Subcutaneous adipose tissue (tissue), 4 donors: Measurements from ENCODE around the gene DLGAP1. TPM values are rescaled to one million over a fixed set of nuclear protein-coding genes. Genes with fewer than 3 reads are reported as not detected.

ENCODE experiments used
- total RNA-seq, 4 donors: library from RNA; depleted of rRNA; stranded (reverse); fragments of >200 nt; gene quantifications; one replicate each; pipeline ENCODE4 v1.1.0, GENCODE V29; 2016
- TF ChIP-seq, protein P1 (sequence below): fragments of 450-650 bp; IDR thresholded peaks from one replicate; pipeline ENCODE4 v1.5.1; 2016; ENCODE audit warnings: low read depth, mild to moderate bottlenecking, control low read depth, antibody characterized with exemption, moderate library complexity

Gene DLGAP1
- total RNA-seq, 4 donors from 2014 or later = 0.44 to 3.3 (median 0.99) TPM

DNA sequence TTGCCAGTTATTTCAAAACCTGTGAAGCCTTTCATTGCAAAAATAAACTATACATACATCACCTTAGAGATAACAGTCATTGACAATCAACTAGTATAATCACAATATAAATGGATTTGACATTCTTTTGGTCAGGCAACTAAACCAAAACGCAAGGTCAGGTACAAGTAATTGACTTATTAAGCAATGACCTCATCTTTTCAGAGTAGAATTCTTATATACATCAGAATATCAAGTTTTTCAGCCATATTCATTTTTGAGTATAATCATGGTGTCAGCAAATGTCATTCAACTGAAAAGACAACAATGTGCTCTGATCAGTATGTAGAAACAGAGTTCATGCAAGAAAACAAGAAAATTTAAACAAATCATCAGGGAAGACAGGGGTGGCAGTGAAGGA, 796.6 kb downstream of the DLGAP1 start:
- TF ChIP-seq, protein P1, sequence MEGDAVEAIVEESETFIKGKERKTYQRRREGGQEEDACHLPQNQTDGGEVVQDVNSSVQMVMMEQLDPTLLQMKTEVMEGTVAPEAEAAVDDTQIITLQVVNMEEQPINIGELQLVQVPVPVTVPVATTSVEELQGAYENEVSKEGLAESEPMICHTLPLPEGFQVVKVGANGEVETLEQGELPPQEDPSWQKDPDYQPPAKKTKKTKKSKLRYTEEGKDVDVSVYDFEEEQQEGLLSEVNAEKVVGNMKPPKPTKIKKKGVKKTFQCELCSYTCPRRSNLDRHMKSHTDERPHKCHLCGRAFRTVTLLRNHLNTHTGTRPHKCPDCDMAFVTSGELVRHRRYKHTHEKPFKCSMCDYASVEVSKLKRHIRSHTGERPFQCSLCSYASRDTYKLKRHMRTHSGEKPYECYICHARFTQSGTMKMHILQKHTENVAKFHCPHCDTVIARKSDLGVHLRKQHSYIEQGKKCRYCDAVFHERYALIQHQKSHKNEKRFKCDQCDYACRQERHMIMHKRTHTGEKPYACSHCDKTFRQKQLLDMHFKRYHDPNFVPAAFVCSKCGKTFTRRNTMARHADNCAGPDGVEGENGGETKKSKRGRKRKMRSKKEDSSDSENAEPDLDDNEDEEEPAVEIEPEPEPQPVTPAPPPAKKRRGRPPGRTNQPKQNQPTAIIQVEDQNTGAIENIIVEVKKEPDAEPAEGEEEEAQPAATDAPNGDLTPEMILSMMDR = no peak

DNA sequence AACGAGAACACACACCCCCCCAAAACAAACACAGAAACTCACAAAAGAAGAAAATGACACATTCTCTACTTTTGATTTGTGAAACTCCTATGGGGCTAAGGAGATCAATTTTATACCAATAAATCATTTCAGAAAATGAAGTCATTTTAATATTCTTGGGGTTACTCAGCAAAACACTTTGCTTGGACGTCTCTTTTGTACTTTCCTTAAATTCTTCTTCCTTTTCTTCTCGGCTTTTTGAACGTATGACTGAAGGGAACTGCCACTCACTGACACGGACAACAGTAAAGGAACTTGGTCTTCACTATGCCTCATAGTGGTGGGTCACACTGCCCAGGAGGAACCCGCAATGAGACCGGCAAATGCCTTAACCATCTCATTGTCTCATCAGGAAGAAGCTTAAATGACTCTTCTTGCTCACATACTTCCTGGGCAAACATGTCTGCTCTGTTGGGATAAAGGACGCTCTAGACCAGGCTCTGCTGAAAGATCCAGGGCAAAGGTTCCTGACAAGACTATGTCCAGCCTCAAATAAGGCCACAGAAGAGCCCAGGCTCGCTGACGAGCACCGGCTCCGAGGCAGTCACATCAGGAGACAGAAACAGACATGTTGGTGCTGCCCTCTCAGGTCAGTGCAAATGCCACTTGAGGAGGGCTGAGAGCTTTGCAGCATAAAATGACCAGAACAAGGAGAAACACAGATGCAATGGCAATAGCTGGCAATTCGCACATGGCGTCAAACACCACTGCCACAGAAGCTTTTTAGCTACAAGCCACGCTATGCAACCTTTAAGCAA, 799.7 kb downstream of the DLGAP1 start:
- TF ChIP-seq, protein P1 = no peak

DNA sequence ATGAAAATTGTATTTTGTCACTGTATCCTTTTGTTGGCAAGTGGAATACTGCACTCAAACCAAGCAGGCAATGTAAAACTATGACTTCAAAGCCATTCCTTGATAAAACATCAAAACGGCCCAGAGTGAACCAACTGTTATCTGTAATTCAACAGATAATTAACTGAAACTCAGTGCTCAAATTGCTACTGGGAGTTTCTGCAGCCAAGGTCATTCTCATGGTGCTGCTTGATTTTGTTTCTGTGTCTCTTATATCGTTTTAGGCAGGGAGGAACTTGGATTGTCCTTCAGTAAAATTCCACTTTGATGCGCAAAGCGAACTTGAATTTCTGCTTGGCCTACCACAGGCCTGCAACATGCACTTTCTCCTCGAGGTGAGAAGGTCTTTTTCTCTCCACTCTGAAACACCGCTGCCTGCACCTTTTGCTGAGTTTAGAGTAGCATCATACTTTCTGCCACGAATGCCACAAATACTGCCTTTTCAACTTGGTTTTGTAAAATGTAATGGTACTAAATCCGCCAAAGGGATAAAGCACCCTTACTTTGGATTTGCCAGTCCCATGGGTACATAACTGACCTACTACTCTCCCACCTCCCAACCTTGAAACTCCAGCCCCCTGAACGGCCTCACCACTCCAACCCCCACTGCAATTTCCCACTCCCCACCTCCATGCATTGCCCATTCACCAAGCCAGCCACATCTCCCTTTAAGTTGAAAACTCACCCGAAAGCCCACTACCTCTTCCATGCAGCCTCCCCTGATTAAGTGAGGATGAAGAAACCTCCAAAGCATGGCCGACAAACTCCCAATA, 800.5 kb downstream of the DLGAP1 start:
- TF ChIP-seq, protein P1 = no peak

DNA sequence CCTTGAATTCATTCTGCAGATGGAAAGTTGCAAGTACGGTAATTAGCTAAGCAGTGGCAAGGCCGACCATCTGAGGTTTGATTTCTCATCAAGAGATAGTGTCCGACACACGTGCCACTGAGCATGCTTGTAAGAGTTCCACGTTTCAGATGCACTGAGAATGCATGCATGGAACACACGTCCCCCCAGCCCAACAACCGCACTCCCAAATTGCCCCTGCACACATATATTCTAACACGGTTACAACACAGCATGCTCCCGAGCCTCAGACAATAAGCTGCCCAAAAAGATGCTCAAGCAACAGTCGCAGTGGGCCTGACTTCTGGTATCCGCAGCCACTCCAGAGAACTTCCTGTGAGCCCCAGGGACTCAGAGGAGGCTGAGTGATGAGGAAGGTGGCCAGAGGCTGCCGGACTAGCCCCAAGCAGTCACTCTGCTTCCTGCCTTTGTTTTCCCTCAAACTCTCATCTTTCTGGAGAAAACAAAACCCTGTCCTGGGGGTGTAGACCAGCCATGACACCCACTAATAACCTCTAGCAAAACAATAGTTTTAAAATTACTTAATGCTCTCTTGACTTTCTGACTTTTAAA, 801.2 kb downstream of the DLGAP1 start:
- TF ChIP-seq, protein P1 = no peak

DNA sequence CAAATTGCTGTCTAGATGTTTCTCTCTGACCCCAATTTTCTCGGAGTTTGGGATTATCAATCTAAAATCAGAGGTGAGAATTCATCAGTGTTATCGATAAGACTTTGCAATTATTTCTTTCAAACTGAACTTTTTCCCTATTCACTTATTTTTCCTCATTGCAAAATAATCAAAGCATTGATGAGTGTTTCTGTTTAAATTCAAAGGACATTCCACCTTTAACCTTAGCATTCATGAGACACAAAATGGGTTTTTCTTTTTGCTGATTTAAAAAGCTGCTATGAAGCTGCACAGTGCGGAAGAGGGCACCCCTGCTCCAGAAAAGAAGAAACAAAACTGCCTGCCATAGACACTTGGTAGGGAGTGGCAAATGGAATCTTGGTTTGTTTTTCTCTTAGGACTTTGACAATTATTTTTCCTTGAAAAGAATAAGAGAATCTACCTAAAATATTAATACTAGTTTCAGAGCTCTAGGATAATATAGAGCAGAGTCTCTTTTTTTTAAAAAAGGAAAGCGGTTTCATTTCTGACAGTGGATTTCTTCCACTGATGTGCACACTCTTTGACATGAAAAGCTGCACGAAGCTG, 801.8 kb downstream of the DLGAP1 start:
- TF ChIP-seq, protein P1 = no peak

DNA sequence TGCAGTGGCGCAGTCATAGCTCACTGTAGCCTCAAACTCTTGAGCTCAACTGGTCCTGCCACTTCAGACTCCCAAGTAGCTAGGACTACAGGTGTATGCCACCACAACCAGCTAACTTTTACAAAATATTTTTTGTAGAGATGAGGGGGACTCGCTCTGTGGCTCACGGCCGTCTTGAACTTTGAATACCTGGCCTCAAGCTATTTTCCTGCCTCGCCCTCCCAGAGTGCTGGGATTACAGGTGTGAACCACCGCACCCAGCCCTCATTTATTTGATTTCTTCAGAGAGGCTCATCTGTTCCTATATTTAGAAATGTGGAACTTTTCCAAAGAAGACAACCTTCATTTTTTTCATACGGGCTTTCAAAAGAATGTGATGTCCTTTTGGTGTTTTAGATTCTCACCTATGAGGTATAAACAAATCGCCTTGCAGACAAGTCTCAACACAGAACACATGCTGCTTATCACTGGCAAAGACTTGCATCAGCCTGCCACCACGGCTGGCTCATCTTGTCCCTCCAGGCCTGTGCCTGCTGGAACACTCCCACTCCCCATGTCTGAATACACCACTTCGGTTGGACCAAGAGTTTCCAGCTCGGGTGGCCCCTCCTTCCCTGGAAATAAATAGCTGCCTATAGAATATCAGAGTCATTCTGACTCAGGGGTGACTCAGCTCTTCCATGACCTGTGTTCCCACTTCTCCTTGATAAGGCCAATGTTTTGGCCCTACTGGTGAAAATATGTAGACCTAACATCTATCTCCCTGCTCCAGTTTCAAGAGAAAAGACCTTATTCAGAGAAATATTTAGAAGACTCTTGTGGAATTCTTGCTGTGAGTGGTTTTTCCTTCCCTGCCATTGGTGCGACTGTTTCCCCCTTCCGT, 802.5 kb downstream of the DLGAP1 start:
- TF ChIP-seq, protein P1 = no peak
